Measurements from ENCODE around the gene NECAP2. TPM values are rescaled to one million over a fixed set of nuclear protein-coding genes. Genes with fewer than 3 reads are reported as not detected.

NECAP2 gene, protein sequence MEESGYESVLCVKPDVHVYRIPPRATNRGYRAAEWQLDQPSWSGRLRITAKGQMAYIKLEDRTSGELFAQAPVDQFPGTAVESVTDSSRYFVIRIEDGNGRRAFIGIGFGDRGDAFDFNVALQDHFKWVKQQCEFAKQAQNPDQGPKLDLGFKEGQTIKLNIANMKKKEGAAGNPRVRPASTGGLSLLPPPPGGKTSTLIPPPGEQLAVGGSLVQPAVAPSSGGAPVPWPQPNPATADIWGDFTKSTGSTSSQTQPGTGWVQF
- 10 to 100 TPM; 36.0 to 43.7 (median 41.4) TPM for polyA plus RNA-seq
- long read RNA-seq, donor 1: 0 reads
- long read RNA-seq, donor 2, transcript NECAP2-201 (8 exons, 2,070 nt): major isoform, 5 of 12 reads
- long read RNA-seq, donor 2, partial matches to known transcripts: 6 of 12 reads
- long read RNA-seq, donor 2, other reads (novel, unspliced or antisense): 0 of 12 reads
- long read RNA-seq, donor 3, transcript NECAP2-201 (8 exons, 2,070 nt): major isoform, 7 of 9 reads
- long read RNA-seq, donor 3, partial matches to known transcripts: 0 of 9 reads
- long read RNA-seq, donor 3, other reads (novel, unspliced or antisense): 0 of 9 reads
- long read RNA-seq, donor 4: 0 reads
- long read RNA-seq, donor 5, partial matches to known transcripts: 7 of 10 reads
- long read RNA-seq, donor 5, other reads (novel, unspliced or antisense): 0 of 10 reads
- long read RNA-seq, donor 6, transcript NECAP2-201 (8 exons, 2,070 nt): major isoform, 6 of 8 reads
- long read RNA-seq, donor 6, partial matches to known transcripts: 0 of 8 reads
- long read RNA-seq, donor 6, other reads (novel, unspliced or antisense): 0 of 8 reads
- long read RNA-seq, donor 7: 0 reads
- long read RNA-seq, donor 8, partial matches to known transcripts: 0 of 1 reads
- long read RNA-seq, donor 8, other reads (novel, unspliced or antisense): 0 of 1 reads
- long read RNA-seq, donor 9, partial matches to known transcripts: 0 of 1 reads
- long read RNA-seq, donor 9, other reads (novel, unspliced or antisense): 0 of 1 reads
- long read RNA-seq, donor 10, transcript NECAP2-201 (8 exons, 2,070 nt): major isoform, 9 of 49 reads
- long read RNA-seq, donor 10, partial matches to known transcripts: 32 of 49 reads
- long read RNA-seq, donor 10, other reads (novel, unspliced or antisense): 5 of 49 reads

DNA sequence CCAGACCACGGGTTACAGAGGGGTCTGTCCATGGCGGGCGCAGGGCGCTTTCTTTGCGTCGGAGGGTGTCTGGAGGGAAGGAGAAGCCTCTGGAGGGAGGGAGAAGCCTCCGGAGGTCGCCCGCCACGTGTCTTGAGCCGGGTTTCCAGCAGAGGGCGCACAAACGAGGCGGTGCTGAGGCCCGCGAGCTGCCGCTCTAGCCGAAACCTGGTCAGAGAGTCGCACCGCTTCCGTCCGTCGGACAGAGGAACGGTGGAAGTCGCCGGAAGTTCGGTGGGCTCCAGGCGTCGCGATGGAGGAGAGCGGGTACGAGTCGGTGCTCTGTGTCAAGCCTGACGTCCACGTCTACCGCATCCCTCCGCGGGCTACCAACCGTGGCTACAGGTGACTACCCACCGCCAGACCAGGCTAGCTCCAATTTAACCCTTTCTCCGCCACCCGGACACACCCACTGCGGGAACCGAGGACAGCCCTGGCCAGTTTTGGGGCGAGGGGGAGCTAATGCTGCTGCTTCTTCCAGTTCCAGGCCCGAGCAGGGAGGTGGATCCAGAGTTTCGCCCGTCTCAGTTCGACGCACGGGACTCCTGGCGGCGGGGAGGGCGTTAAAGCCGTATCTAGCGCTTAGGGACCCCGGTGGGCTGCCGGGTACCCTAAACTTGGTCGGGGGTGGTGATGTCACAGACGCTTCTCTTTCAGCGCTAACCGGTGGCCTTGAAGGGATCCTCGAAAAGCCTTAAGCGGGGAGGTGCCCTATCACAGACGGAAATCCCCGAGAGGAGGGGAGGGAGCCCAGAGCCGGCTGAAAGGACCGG is at the start of gene NECAP2:
TSS of gene NECAP2 (plus strand) at position 255 of the 812 bp plus-strand sequence. CDS start at position 293, 38 bp downstream.
- peak; percentile 86 to 97 for DNase-seq
- no peaks in the 10 kb centered on the region for H3K9me3 ChIP-seq (ENCODE audit: control insufficient read depth in 2 of 2, insufficient read depth in 1 of 2, low read depth in 1 of 2, low read length in 1 of 2)
- no peaks in the 10 kb centered on the region for H3K27me3 ChIP-seq (ENCODE audit: control insufficient read depth in 3 of 3, insufficient read depth in 3 of 3, low read length in 3 of 3)
- H3K4me3 ChIP-seq (ENCODE audit: low read depth in 1 of 3, low read length in 3 of 3): peak within 1 kb of the TSS; percentile 93 to 99 (median 96)
- H3K36me3 ChIP-seq (ENCODE audit: control insufficient read depth in 3 of 3, insufficient read depth in 2 of 3, low read depth in 1 of 3, low read length in 3 of 3): peaks cover 3 to 36% (median 4%) of the 10 kb centered on the region in 3 donors
- 0% methylated on average over 61 to 68 of the region's 68 CpGs for WGBS, 3 donors
- peak within 1 kb of the TSS; percentile 67 to 85 (median 84) for H3K27ac ChIP-seq (ENCODE audit: low read depth in 1 of 3, low read length in 2 of 3)
- no peak for FAIRE-seq
- H3K4me1 ChIP-seq (ENCODE audit: control insufficient read depth in 3 of 3, insufficient read depth in 2 of 3, low read depth in 1 of 3, low read length in 2 of 3): peaks cover 0 to 8% (median 3%) of the 10 kb centered on the region in 3 donors

GRCh38 chr1:16391411-16391810 is 49.1 kb upstream of the NECAP2 start:
- Histone ChIP-seq H3K9me3 (ENCODE audit: control insufficient read depth in 2 of 2, insufficient read depth in 1 of 2, low read depth in 1 of 2, low read length in 1 of 2) (no peaks in the 10 kb centered on the region), H3K27ac (ENCODE audit: low read depth in 1 of 3, low read length in 2 of 3) (no peak overlapping the region), H3K4me3 (ENCODE audit: low read depth in 1 of 3, low read length in 3 of 3) (no peak overlapping the region), H3K36me3 (ENCODE audit: control insufficient read depth in 3 of 3, insufficient read depth in 2 of 3, low read depth in 1 of 3, low read length in 3 of 3) (peaks cover 2 to 53% (median 9%) of the 10 kb centered on the region in 3 donors), H3K4me1 (ENCODE audit: control insufficient read depth in 3 of 3, insufficient read depth in 2 of 3, low read depth in 1 of 3, low read length in 2 of 3) (peaks cover 6 to 21% (median 12%) of the 10 kb centered on the region in 3 donors), H3K27me3 (ENCODE audit: control insufficient read depth in 3 of 3, insufficient read depth in 3 of 3, low read length in 3 of 3) (no peaks in the 10 kb centered on the region)
- DNase-seq (no peak), FAIRE-seq (no peak)
- 47 to 58% (median 55%) methylated on average over 3 of the region's 3 CpGs for WGBS, 3 donors

DNA sequence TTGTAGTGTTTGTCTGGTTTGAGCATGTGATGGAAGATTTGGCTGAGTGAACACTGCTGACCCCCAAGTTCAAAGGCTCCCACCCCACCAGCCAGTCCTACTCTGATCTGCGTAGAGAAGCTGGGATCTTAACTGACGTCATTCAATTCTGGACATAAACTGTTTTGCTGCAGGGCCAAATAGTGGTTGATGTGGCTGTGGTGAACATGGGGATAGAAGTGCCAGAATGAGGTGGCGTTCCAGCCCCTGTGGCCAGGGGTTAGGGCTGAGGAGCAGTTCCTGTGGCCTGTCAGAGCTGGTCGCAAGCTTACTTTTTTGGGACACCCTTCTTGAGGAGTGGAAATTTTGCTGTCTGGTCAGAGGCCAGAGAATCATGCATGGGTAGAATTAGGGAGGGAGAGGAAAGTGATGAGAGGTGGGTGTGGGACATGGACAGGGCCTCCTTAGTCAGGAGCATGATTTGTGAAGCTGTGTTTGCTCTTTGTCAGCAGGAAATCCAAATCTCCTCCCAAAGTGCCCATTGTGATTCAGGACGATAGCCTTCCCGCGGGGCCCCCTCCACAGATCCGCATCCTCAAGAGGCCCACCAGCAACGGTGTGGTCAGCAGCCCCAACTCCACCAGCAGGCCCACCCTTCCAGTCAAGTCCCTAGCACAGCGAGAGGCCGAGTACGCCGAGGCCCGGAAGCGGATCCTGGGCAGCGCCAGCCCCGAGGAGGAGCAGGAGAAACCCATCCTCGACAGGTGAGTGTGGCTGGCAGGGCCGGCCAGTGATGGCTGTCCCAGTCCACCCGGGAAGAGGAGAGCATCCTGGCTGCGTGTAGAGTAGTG is 47.6 kb upstream of the NECAP2 start:
- Histone ChIP-seq H3K4me1 (ENCODE audit: control insufficient read depth in 3 of 3, insufficient read depth in 2 of 3, low read depth in 1 of 3, low read length in 2 of 3) (peaks cover 0 to 9% (median 4%) of the 10 kb centered on the region in 3 donors), H3K4me3 (ENCODE audit: low read depth in 1 of 3, low read length in 3 of 3) (no peak overlapping the region), H3K9me3 (ENCODE audit: control insufficient read depth in 2 of 2, insufficient read depth in 1 of 2, low read depth in 1 of 2, low read length in 1 of 2) (no peaks in the 10 kb centered on the region), H3K27ac (ENCODE audit: low read depth in 1 of 3, low read length in 2 of 3) (no peak overlapping the region), H3K27me3 (ENCODE audit: control insufficient read depth in 3 of 3, insufficient read depth in 3 of 3, low read length in 3 of 3) (no peaks in the 10 kb centered on the region), H3K36me3 (ENCODE audit: control insufficient read depth in 3 of 3, insufficient read depth in 2 of 3, low read depth in 1 of 3, low read length in 3 of 3) (peaks cover 2 to 64% (median 9%) of the 10 kb centered on the region in 3 donors)
- no peak for FAIRE-seq
- 83 to 89% (median 88%) methylated on average over 20 to 21 of the region's 21 CpGs for WGBS, 3 donors
- no peak for DNase-seq

DNA sequence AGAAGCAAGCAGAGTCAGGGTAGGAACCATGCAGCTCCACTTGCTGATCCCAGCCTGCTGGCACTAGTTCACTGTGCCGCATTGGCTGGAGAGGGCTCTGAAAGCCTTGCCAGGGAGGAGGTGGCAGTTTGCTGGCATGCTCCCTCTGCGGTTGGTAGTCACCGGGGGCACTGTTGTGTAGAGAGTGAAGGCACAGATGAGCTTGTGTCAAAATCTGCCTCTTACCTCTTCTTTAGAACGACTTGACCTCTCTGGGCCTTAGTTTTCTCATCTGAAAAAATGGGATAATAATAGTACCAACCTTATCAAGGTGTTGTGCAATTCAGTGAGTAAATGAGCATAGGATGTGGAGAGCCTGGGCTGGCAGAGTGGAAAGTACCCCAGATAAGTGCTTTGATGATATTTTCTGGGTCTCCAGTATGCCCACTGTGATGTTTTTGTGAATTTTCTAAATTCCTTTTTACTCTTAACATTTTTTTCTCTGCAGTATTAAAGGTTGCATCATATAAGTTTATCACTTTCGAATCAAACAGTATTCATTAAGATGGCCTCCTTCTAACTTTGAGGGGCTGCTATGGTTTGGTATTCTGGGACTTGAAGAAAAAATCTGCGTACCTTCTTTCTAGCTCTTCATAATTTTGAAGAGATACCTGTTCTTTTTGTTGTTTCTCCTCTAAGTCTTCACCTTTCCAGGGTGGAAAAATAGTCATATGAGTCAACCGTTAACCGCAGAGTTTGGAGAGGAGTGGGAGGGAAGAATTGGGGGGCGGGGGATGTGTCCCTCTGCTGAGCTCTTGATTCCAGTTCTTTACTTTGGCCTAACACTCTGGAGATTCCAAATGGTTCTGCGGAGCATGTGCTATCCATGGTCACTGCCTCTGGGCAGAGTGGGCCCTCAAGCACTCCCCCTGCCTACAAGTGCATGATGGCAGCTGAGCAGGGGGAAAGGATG is 46.7 kb upstream of the NECAP2 start:
- peaks cover 2 to 73% (median 9%) of the 10 kb centered on the region in 3 donors for H3K36me3 ChIP-seq (ENCODE audit: control insufficient read depth in 3 of 3, insufficient read depth in 2 of 3, low read depth in 1 of 3, low read length in 3 of 3)
- peaks cover 0 to 9% (median 0%) of the 10 kb centered on the region in 3 donors for H3K4me1 ChIP-seq (ENCODE audit: control insufficient read depth in 3 of 3, insufficient read depth in 2 of 3, low read depth in 1 of 3, low read length in 2 of 3)
- no peaks in the 10 kb centered on the region for H3K27me3 ChIP-seq (ENCODE audit: control insufficient read depth in 3 of 3, insufficient read depth in 3 of 3, low read length in 3 of 3)
- WGBS, 3 donors: 86 to 88% (median 88%) methylated on average over 10 of the region's 10 CpGs
- no peak overlapping the region for H3K27ac ChIP-seq (ENCODE audit: low read depth in 1 of 3, low read length in 2 of 3)
- DNase-seq (no peak), FAIRE-seq (no peak)
- H3K9me3 ChIP-seq (ENCODE audit: control insufficient read depth in 2 of 2, insufficient read depth in 1 of 2, low read depth in 1 of 2, low read length in 1 of 2): no peaks in the 10 kb centered on the region
- no peak overlapping the region for H3K4me3 ChIP-seq (ENCODE audit: low read depth in 1 of 3, low read length in 3 of 3)

GRCh38 chr1:16394977-16395376 is 45.5 kb upstream of the NECAP2 start:
- no peak overlapping the region for H3K27ac ChIP-seq (ENCODE audit: low read depth in 1 of 3, low read length in 2 of 3)
- DNase-seq (no peak), FAIRE-seq (no peak)
- H3K36me3 ChIP-seq (ENCODE audit: control insufficient read depth in 3 of 3, insufficient read depth in 2 of 3, low read depth in 1 of 3, low read length in 3 of 3): peaks cover 2 to 79% (median 9%) of the 10 kb centered on the region in 3 donors
- WGBS, 3 donors: 75 to 87% (median 83%) methylated on average over 13 of the region's 13 CpGs
- peaks cover 0 to 7% (median 0%) of the 10 kb centered on the region in 3 donors for H3K4me1 ChIP-seq (ENCODE audit: control insufficient read depth in 3 of 3, insufficient read depth in 2 of 3, low read depth in 1 of 3, low read length in 2 of 3)
- no peaks in the 10 kb centered on the region for H3K27me3 ChIP-seq (ENCODE audit: control insufficient read depth in 3 of 3, insufficient read depth in 3 of 3, low read length in 3 of 3)
- H3K9me3 ChIP-seq (ENCODE audit: control insufficient read depth in 2 of 2, insufficient read depth in 1 of 2, low read depth in 1 of 2, low read length in 1 of 2): no peaks in the 10 kb centered on the region
- H3K4me3 ChIP-seq (ENCODE audit: low read depth in 1 of 3, low read length in 3 of 3): no peak overlapping the region

GRCh38 chr1:16396591-16396990 is 43.9 kb upstream of the NECAP2 start:
- Histone ChIP-seq H3K9me3 (ENCODE audit: control insufficient read depth in 2 of 2, insufficient read depth in 1 of 2, low read depth in 1 of 2, low read length in 1 of 2) (no peaks in the 10 kb centered on the region), H3K36me3 (ENCODE audit: control insufficient read depth in 3 of 3, insufficient read depth in 2 of 3, low read depth in 1 of 3, low read length in 3 of 3) (peaks cover 2 to 83% (median 9%) of the 10 kb centered on the region in 3 donors), H3K4me1 (ENCODE audit: control insufficient read depth in 3 of 3, insufficient read depth in 2 of 3, low read depth in 1 of 3, low read length in 2 of 3) (peaks cover 0 to under 1% (median 0%) of the 10 kb centered on the region in 3 donors), H3K27me3 (ENCODE audit: control insufficient read depth in 3 of 3, insufficient read depth in 3 of 3, low read length in 3 of 3) (no peaks in the 10 kb centered on the region), H3K27ac (ENCODE audit: low read depth in 1 of 3, low read length in 2 of 3) (no peak overlapping the region), H3K4me3 (ENCODE audit: low read depth in 1 of 3, low read length in 3 of 3) (no peak overlapping the region)
- 76 to 78% (median 76%) methylated on average over 7 of the region's 7 CpGs for WGBS, 3 donors
- DNase-seq (no peak), FAIRE-seq (no peak)

Data from small intestine (tissue), 16 donors.